Gastrocnemius medialis (tissue), 4 donors: ENCODE data around the gene NUDT5. TPM values are rescaled to one million over a fixed set of nuclear protein-coding genes. Genes with fewer than 3 reads are reported as not detected.

Source experiments
- ATAC-seq, 2 donors: fragments of 150-250 bp; one replicate each; pipeline ENCODE4 v1.9.1; 2016
- DNase-seq, 2 donors: peaks; one replicate each; pipeline ENCODE4 v3.0.0-alpha.2; 2019
- H3K27ac ChIP-seq, 4 donors: fragments of 200-600 bp; sonication (generic); 1 replicate in 1 of 4; 2 replicates in 3 of 4; pipeline ENCODE4 v1.5.1; 2016 to 2018; ENCODE audit warnings: mild to moderate bottlenecking in 2 of 4, moderate library complexity in 1 of 4
- H3K27me3 ChIP-seq, 3 donors: fragments of 200-600 bp; sonication (generic) in 2 of 3; 1 replicate in 1 of 3; 2 replicates in 2 of 3; pipeline versions ENCODE4 v1.5.1 to v1.6.0; 2016 to 2019; ENCODE audit warnings: mild to moderate bottlenecking in 1 of 3, moderate library complexity in 1 of 3
- H3K36me3 ChIP-seq, 2 donors: fragments of 200-600 bp; sonication (generic) in 1 of 2; one replicate each; pipeline ENCODE4 v1.5.1; 2017 to 2018
- H3K4me1 ChIP-seq, 2 donors: fragments of 200-600 bp; sonication (generic) in 1 of 2; one replicate each; pipeline ENCODE4 v1.5.1; 2016 to 2017; ENCODE audit warnings: mild to moderate bottlenecking in 2 of 2
- H3K4me3 ChIP-seq, 4 donors: fragments of 200-600 bp; sonication (generic) in 3 of 4; 1 replicate in 1 of 4; 2 replicates in 3 of 4; pipeline ENCODE4 v1.5.1; 2016 to 2019; ENCODE audit warnings: mild to moderate bottlenecking in 2 of 4
- H3K9me3 ChIP-seq, 3 donors: fragments of 200-600 bp; sonication (generic) in 2 of 3; 1 replicate in 1 of 3; 2 replicates in 2 of 3; pipeline ENCODE4 v1.5.1; 2016 to 2019
- CTCF ChIP-seq, 5 experiments: fragments of 450-650 bp in 3 of 5; fragments of 200-600 bp in 2 of 5; sonication (generic) in 2 of 5; IDR thresholded peaks in 4 of 5; conservative IDR thresholded peaks in 1 of 5; 1 replicate in 4 of 5; 2 replicates in 1 of 5; pipeline ENCODE4 v1.5.1; 2016 to 2019; ENCODE audit warnings: antibody characterized with exemption in 5 of 5, mild to moderate bottlenecking in 3 of 5, moderate library complexity in 3 of 5
- POLR2A ChIP-seq, 2 donors: fragments of 450-650 bp; IDR thresholded peaks; one replicate each; pipeline ENCODE4 v1.6.1; 2017; ENCODE audit warnings: antibody characterized with exemption in 2 of 2, mild to moderate bottlenecking in 2 of 2, moderate library complexity in 2 of 2
- in situ Hi-C, 4 donors: fragments of 200-750 bp; cut with MboI; loops; one replicate each; pipeline versions ENCODE4 v1.15.0 to v1.8.0; 2017; ENCODE audit warnings: low sequenced_read_pairs in 4 of 4
- intact Hi-C: fragments of 100-400 bp; cut with DNase I; formaldehyde crosslinking; loops from one replicate; pipeline ENCODE4 v1.15.1; 2023; ENCODE audit warnings: low total_unique reads
- total RNA-seq, 4 donors: library from RNA; depleted of rRNA; stranded (reverse); fragments of >200 nt; gene quantifications; one replicate each; pipeline versions ENCODE4 v1.1.0 to v1.2.3, GENCODE V29; 2016

The NUDT5 gene
- total RNA-seq, 4 donors from 2014 or later, result 5.1 to 8.2 (median 5.6) TPM

GRCh38 chr10:12184165-12184564 is 11.5 kb downstream of the NUDT5 start:
- Histone ChIP-seq H3K4me1 (no peaks in the 10 kb centered on the region), H3K4me3 (no peak overlapping the region), H3K27me3 (no peaks in the 10 kb centered on the region), H3K36me3 (peaks cover 0 to 35% of the 10 kb centered on the region in 2 donors), H3K27ac (no peak overlapping the region), H3K9me3 (no peaks in the 10 kb centered on the region)
- TF ChIP-seq CTCF (IDR thresholded peaks at IDR 0.05 in 4 of 5, conservative IDR thresholded peaks at IDR 0.05 in 1 of 5) (no peak), POLR2A (IDR thresholded peaks at IDR 0.05) (no peak)
- ATAC-seq (no peak), DNase-seq (no peak)
- in situ Hi-C loops, result no loop called here
- intact Hi-C loops, result no loop called here

GRCh38 chr10:12181065-12181775 is 14.5 kb downstream of the NUDT5 start:
- Histone ChIP-seq H3K36me3 (peaks cover 0 to 64% of the 10 kb centered on the region in 2 donors), H3K27me3 (no peaks in the 10 kb centered on the region), H3K27ac (no peak overlapping the region), H3K4me3 (no peak overlapping the region), H3K9me3 (no peaks in the 10 kb centered on the region), H3K4me1 (no peaks in the 10 kb centered on the region)
- in situ Hi-C loops, result no loop called here
- TF ChIP-seq CTCF (IDR thresholded peaks at IDR 0.05 in 4 of 5, conservative IDR thresholded peaks at IDR 0.05 in 1 of 5), result no peak
- no peak for TF ChIP-seq POLR2A (IDR thresholded peaks at IDR 0.05)
- ATAC-seq (no peak), DNase-seq (no peak)
- intact Hi-C loops, result no loop called here

GRCh38 chr10:12180221-12180974 is 15.3 kb downstream of the NUDT5 start:
- ATAC-seq (no peak), DNase-seq (no peak)
- intact Hi-C loops (no loop called here), in situ Hi-C loops (no loop called here)
- Histone ChIP-seq H3K36me3 (peaks cover 0 to 64% of the 10 kb centered on the region in 2 donors), H3K9me3 (no peaks in the 10 kb centered on the region), H3K27me3 (no peaks in the 10 kb centered on the region), H3K4me3 (no peak overlapping the region), H3K4me1 (no peaks in the 10 kb centered on the region), H3K27ac (no peak overlapping the region)
- TF ChIP-seq POLR2A (IDR thresholded peaks at IDR 0.05), result no peak
- no peak for TF ChIP-seq CTCF (IDR thresholded peaks at IDR 0.05 in 4 of 5, conservative IDR thresholded peaks at IDR 0.05 in 1 of 5)

GRCh38 chr10:12179606-12180170 is 16.0 kb downstream of the NUDT5 start:
- no peaks in the 10 kb centered on the region for H3K4me1 ChIP-seq
- in situ Hi-C loops (no loop called here), intact Hi-C loops (no loop called here)
- H3K4me3 ChIP-seq, result no peak overlapping the region
- H3K27ac ChIP-seq, result no peak overlapping the region
- no peak for TF ChIP-seq CTCF (IDR thresholded peaks at IDR 0.05 in 4 of 5, conservative IDR thresholded peaks at IDR 0.05 in 1 of 5)
- TF ChIP-seq POLR2A (IDR thresholded peaks at IDR 0.05), result no peak
- H3K27me3 ChIP-seq, result no peaks in the 10 kb centered on the region
- H3K9me3 ChIP-seq, result no peaks in the 10 kb centered on the region
- ATAC-seq (no peak), DNase-seq (no peak)
- H3K36me3 ChIP-seq, result peaks cover 0 to 61% of the 10 kb centered on the region in 2 donors
